ENCODE measurements around the gene EIPR1.

The EIPR1 gene

GRCh38 chr2:3399381-3399780 is 21.8 kb upstream of the EIPR1 start:
- FAIRE-seq, result no peak
- TF ChIP-seq TAF1 (IDR thresholded peaks at IDR 0.05; ENCODE audit: borderline replicate concordance, low read depth, low read length) (no peak), POLR2A (IDR thresholded peaks at IDR 0.05; ENCODE audit: low read depth, low read length) (no peak)
- DNase-seq (ENCODE audit: insufficient read length), result no peak

- FAIRE-seq (no peak), DNase-seq (ENCODE audit: insufficient read length) (no peak)
- TF ChIP-seq POLR2AphosphoS5 (IDR thresholded peaks at IDR 0.05; ENCODE audit: low read depth, low read length) (no peak), TAF1 (IDR thresholded peaks at IDR 0.05; ENCODE audit: borderline replicate concordance, low read depth, low read length) (no peak), POLR2A (IDR thresholded peaks at IDR 0.05; ENCODE audit: low read depth, low read length) (no peak)
These were observed 21.2 kb upstream of the EIPR1 start for GRCh38 chr2:3398857-3399256.

GRCh38 chr2:3396920-3397559 is 19.4 kb upstream of the EIPR1 start:
- no peak for TF ChIP-seq POLR2A (IDR thresholded peaks at IDR 0.05; ENCODE audit: low read depth, low read length)
- TF ChIP-seq TAF1 (IDR thresholded peaks at IDR 0.05; ENCODE audit: borderline replicate concordance, low read depth, low read length), result no peak
- no peak for TF ChIP-seq POLR2AphosphoS5 (IDR thresholded peaks at IDR 0.05; ENCODE audit: low read depth, low read length)
- FAIRE-seq, result no peak
- DNase-seq (ENCODE audit: insufficient read length), result no peak

GRCh38 chr2:3392216-3392615 is 14.6 kb upstream of the EIPR1 start:
- FAIRE-seq, result no peak
- TF ChIP-seq POLR2AphosphoS5 (IDR thresholded peaks at IDR 0.05; ENCODE audit: low read depth, low read length) (no peak), TAF1 (IDR thresholded peaks at IDR 0.05; ENCODE audit: borderline replicate concordance, low read depth, low read length) (no peak), POLR2A (IDR thresholded peaks at IDR 0.05; ENCODE audit: low read depth, low read length) (no peak)

GRCh38 chr2:3390041-3390440 is 12.4 kb upstream of the EIPR1 start:
- DNase-seq (ENCODE audit: insufficient read length), result no peak
- FAIRE-seq, result no peak
- TF ChIP-seq POLR2A (IDR thresholded peaks at IDR 0.05; ENCODE audit: low read depth, low read length), result no peak
- TF ChIP-seq POLR2AphosphoS5 (IDR thresholded peaks at IDR 0.05; ENCODE audit: low read depth, low read length), result no peak
- no peak for TF ChIP-seq TAF1 (IDR thresholded peaks at IDR 0.05; ENCODE audit: borderline replicate concordance, low read depth, low read length)

More at GRCh38 chr2:3392216-3392615, 14.6 kb upstream of the EIPR1 start:
- DNase-seq (ENCODE audit: insufficient read length), result no peak

- FAIRE-seq (no peak), DNase-seq (ENCODE audit: insufficient read length) (no peak)
- TF ChIP-seq POLR2A (IDR thresholded peaks at IDR 0.05; ENCODE audit: low read depth, low read length) (no peak), TAF1 (IDR thresholded peaks at IDR 0.05; ENCODE audit: borderline replicate concordance, low read depth, low read length) (no peak)
These were observed 11.6 kb upstream of the EIPR1 start for GRCh38 chr2:3389193-3389592.

GRCh38 chr2:3388412-3388738 is 10.8 kb upstream of the EIPR1 start:
- DNase-seq (ENCODE audit: insufficient read length) (no peak), FAIRE-seq (no peak)
- TF ChIP-seq POLR2AphosphoS5 (IDR thresholded peaks at IDR 0.05; ENCODE audit: low read depth, low read length), result no peak
- no peak for TF ChIP-seq TAF1 (IDR thresholded peaks at IDR 0.05; ENCODE audit: borderline replicate concordance, low read depth, low read length)
- TF ChIP-seq POLR2A (IDR thresholded peaks at IDR 0.05; ENCODE audit: low read depth, low read length), result no peak

GRCh38 chr2:3387644-3388411 is 10.2 kb upstream of the EIPR1 start:
- DNase-seq (ENCODE audit: insufficient read length) (no peak), FAIRE-seq (no peak)
- TF ChIP-seq TAF1 (IDR thresholded peaks at IDR 0.05; ENCODE audit: borderline replicate concordance, low read depth, low read length) (no peak), POLR2A (IDR thresholded peaks at IDR 0.05; ENCODE audit: low read depth, low read length) (no peak), POLR2AphosphoS5 (IDR thresholded peaks at IDR 0.05; ENCODE audit: low read depth, low read length) (no peak)

GRCh38 chr2:3387011-3387410 is 9.4 kb upstream of the EIPR1 start:
- no peak for TF ChIP-seq TAF1 (IDR thresholded peaks at IDR 0.05; ENCODE audit: borderline replicate concordance, low read depth, low read length)
- no peak for TF ChIP-seq POLR2A (IDR thresholded peaks at IDR 0.05; ENCODE audit: low read depth, low read length)
- no peak for TF ChIP-seq POLR2AphosphoS5 (IDR thresholded peaks at IDR 0.05; ENCODE audit: low read depth, low read length)
- DNase-seq (ENCODE audit: insufficient read length), result no peak
- FAIRE-seq, result no peak

GRCh38 chr2:3386448-3386958 is 8.9 kb upstream of the EIPR1 start:
- DNase-seq (ENCODE audit: insufficient read length), result no peak
- no peak for TF ChIP-seq TAF1 (IDR thresholded peaks at IDR 0.05; ENCODE audit: borderline replicate concordance, low read depth, low read length)
- no peak for TF ChIP-seq POLR2A (IDR thresholded peaks at IDR 0.05; ENCODE audit: low read depth, low read length)
- TF ChIP-seq POLR2AphosphoS5 (IDR thresholded peaks at IDR 0.05; ENCODE audit: low read depth, low read length), result no peak
- no peak for FAIRE-seq

- FAIRE-seq (peak; percentile 92), DNase-seq (ENCODE audit: insufficient read length) (peak; percentile 75)
- TF ChIP-seq POLR2AphosphoS5 (IDR thresholded peaks at IDR 0.05; ENCODE audit: low read depth, low read length) (peak; percentile 95), TAF1 (IDR thresholded peaks at IDR 0.05; ENCODE audit: borderline replicate concordance, low read depth, low read length) (peak; percentile 72; the same call in 1 of the 2 replicates), POLR2A (IDR thresholded peaks at IDR 0.05; ENCODE audit: low read depth, low read length) (peak; percentile 95)
These were observed 2.3 kb upstream of the EIPR1 start, which contains the start of gene TRAPPC12 for GRCh38 chr2:3379647-3380534. TRAPPC12 (plus strand) TSS chr2:3379694; CDS start chr2:3387624, 7,930 bp downstream.
